ENCODE measurements around the gene RTN4IP1. TPM values are rescaled to one million over a fixed set of nuclear protein-coding genes. Genes with fewer than 3 reads are reported as not detected.
A peak's percentile ranks its signal among the peaks of the same experiment; 100 is the strongest.
"Not testable (repeated sequence)": the region's sequence is repeated elsewhere in the genome, so short reads cannot be mapped to it uniquely, and the experiment has no call there.

The RTN4IP1 gene
- total RNA-seq, 4 donors from 2014 or later = 9.1 to 19.1 (median 13.1) TPM

GRCh38 chr6:106549521-106549920, 79.8 kb downstream of the RTN4IP1 start:
- TF ChIP-seq POLR2AphosphoS5 (IDR thresholded peaks at IDR 0.05) = no peak
- TF ChIP-seq EP300 (IDR thresholded peaks at IDR 0.05; ENCODE audit: low read depth) = no peak
- TF ChIP-seq CTCF (IDR thresholded peaks at IDR 0.05) = no peak
- no peak for DNase-seq
- Histone ChIP-seq H3K4me3 (no peak overlapping the region), H3K27ac (no peak overlapping the region), H3K4me1 (peaks cover 0 to 11% (median 4%) of the 10 kb centered on the region in 4 donors), H3K27me3 (no peaks in the 10 kb centered on the region), H3K36me3 (peaks cover 0 to 29% (median 2%) of the 10 kb centered on the region in 4 donors), H3K9me3 (no peaks in the 10 kb centered on the region)
- WGBS, 2 donors (ENCODE audit: low coverage in 1 of 2) = 82 to 91% methylated on average over 1 of the region's 1 CpG
- in situ Hi-C loops (cut with MboI; ENCODE audit: low pct_ligation_motif_present in 1 of 4, low pct_unique_long_range_greater_than_20kb in 1 of 4, low sequenced_read_pairs in 3 of 4) = no loop called here
- intact Hi-C loops (cut with DNase I; ENCODE audit: low total_unique reads) = no loop called here

GRCh38 chr6:106548926-106549455, 80.3 kb downstream of the RTN4IP1 start:
- WGBS, 2 donors (ENCODE audit: low coverage in 1 of 2) = 94% methylated on average over 3 of the region's 6 CpGs; no CpG with 5 or more reads in 1 of the 2 donors
- H3K27me3 ChIP-seq; H3K4me3 ChIP-seq; H3K9me3 ChIP-seq; H3K27ac ChIP-seq; DNase-seq; intact Hi-C loops (cut with DNase I; ENCODE audit: low total_unique reads); in situ Hi-C loops (cut with MboI; ENCODE audit: low pct_ligation_motif_present in 1 of 4, low pct_unique_long_range_greater_than_20kb in 1 of 4, low sequenced_read_pairs in 3 of 4): not testable (repeated sequence)
- H3K4me1 ChIP-seq = peaks cover 0 to 11% (median 4%) of the 10 kb centered on the region in 4 donors
- peaks cover 0 to 27% (median 2%) of the 10 kb centered on the region in 4 donors for H3K36me3 ChIP-seq

- peaks cover 0 to 19% (median 2%) of the 10 kb centered on the region in 4 donors for H3K36me3 ChIP-seq
- no peak for DNase-seq
- in situ Hi-C loops (cut with MboI; ENCODE audit: low pct_ligation_motif_present in 1 of 4, low pct_unique_long_range_greater_than_20kb in 1 of 4, low sequenced_read_pairs in 3 of 4) = no loop called here
Observed at GRCh38 chr6:106547601-106548453, 81.5 kb downstream of the RTN4IP1 start.

GRCh38 chr6:106546691-106547414, 82.4 kb downstream of the RTN4IP1 start:
- intact Hi-C loops (cut with DNase I; ENCODE audit: low total_unique reads) (no loop called here), in situ Hi-C loops (cut with MboI; ENCODE audit: low pct_ligation_motif_present in 1 of 4, low pct_unique_long_range_greater_than_20kb in 1 of 4, low sequenced_read_pairs in 3 of 4) (no loop called here)
- 26 to 31% methylated on average over 5 of the region's 5 CpGs for WGBS, 2 donors (ENCODE audit: low coverage in 1 of 2)

More at GRCh38 chr6:106547601-106548453, 81.5 kb downstream of the RTN4IP1 start:
- no peak for TF ChIP-seq CTCF (IDR thresholded peaks at IDR 0.05)
- no peak for TF ChIP-seq POLR2AphosphoS5 (IDR thresholded peaks at IDR 0.05)
- no peak for TF ChIP-seq EP300 (IDR thresholded peaks at IDR 0.05; ENCODE audit: low read depth)
- no peak for TF ChIP-seq POLR2A (IDR thresholded peaks at IDR 0.05)
- intact Hi-C loops (cut with DNase I; ENCODE audit: low total_unique reads) = no loop called here
- H3K27me3 ChIP-seq = no peaks in the 10 kb centered on the region
- 58 to 64% methylated on average over 5 to 6 of the region's 6 CpGs for WGBS, 2 donors (ENCODE audit: low coverage in 1 of 2)
- peaks cover 0 to 11% (median 4%) of the 10 kb centered on the region in 4 donors for H3K4me1 ChIP-seq
- no peak overlapping the region for H3K4me3 ChIP-seq
- no peaks in the 10 kb centered on the region for H3K9me3 ChIP-seq
- peak overlapping the region in 3 of 4 donors; percentile 15 to 52 (median 47) for H3K27ac ChIP-seq

More at GRCh38 chr6:106546691-106547414, 82.4 kb downstream of the RTN4IP1 start:
- H3K27me3 ChIP-seq = no peaks in the 10 kb centered on the region
- TF ChIP-seq CTCF (IDR thresholded peaks at IDR 0.05) (no peak), POLR2AphosphoS5 (IDR thresholded peaks at IDR 0.05) (no peak), EP300 (IDR thresholded peaks at IDR 0.05; ENCODE audit: low read depth) (no peak), POLR2A (IDR thresholded peaks at IDR 0.05) (no peak)
- peak overlapping the region; percentile 23 to 53 (median 50) for H3K27ac ChIP-seq
- H3K36me3 ChIP-seq = peaks cover 0 to 19% (median 2%) of the 10 kb centered on the region in 4 donors
- no peak for DNase-seq
- H3K9me3 ChIP-seq = no peaks in the 10 kb centered on the region
- peaks cover 0 to 11% (median 4%) of the 10 kb centered on the region in 4 donors for H3K4me1 ChIP-seq
- no peak overlapping the region for H3K4me3 ChIP-seq

All from transverse colon (tissue), 4 donors.